Measurements from ENCODE around the gene NHS.

The NHS gene

GRCh38 chrX:17355976-17356375, 19.0 kb upstream of the NHS start:
- Histone ChIP-seq H3K4me3 (ENCODE audit: low read length) (no peak overlapping the region), H3K4me1 (ENCODE audit: control insufficient read depth, low read length) (no peaks in the 10 kb centered on the region), H3K9me3 (ENCODE audit: control insufficient read depth, insufficient read depth, low read length) (no peaks in the 10 kb centered on the region), H3K79me2 (ENCODE audit: control insufficient read depth, low read length) (no peaks in the 10 kb centered on the region), H3F3A (ENCODE audit: control insufficient read depth, insufficient read depth) (no peaks in the 10 kb centered on the region), H4K20me1 (ENCODE audit: control insufficient read depth, insufficient read depth, low read depth, low read length) (no peaks in the 10 kb centered on the region), H3K36me3 (ENCODE audit: control insufficient read depth, low read length) (no peaks in the 10 kb centered on the region), H3K27me3 (ENCODE audit: control insufficient read depth, low read length) (no peaks in the 10 kb centered on the region), H3K9me2 (replicated peaks; ENCODE audit: control insufficient read depth, low read length) (no peaks in the 10 kb centered on the region), H3K4me2 (ENCODE audit: low read length) (no peak overlapping the region), H3K27ac (ENCODE audit: low read depth, low read length) (no peak overlapping the region)
- TF ChIP-seq CTCF (IDR thresholded peaks at IDR 0.05; ENCODE audit: low read depth, low read length, poor library complexity, severe bottlenecking), result no peak
- TF ChIP-seq EZH2phosphoT487 (IDR thresholded peaks at IDR 0.05; ENCODE audit: borderline replicate concordance, low read length), result no peak

GRCh38 chrX:17359500-17359899, 15.5 kb upstream of the NHS start:
- Histone ChIP-seq H3K27me3 (ENCODE audit: control insufficient read depth, low read length) (no peaks in the 10 kb centered on the region), H4K20me1 (ENCODE audit: control insufficient read depth, insufficient read depth, low read depth, low read length) (no peaks in the 10 kb centered on the region), H3K4me2 (ENCODE audit: low read length) (no peak overlapping the region), H3F3A (ENCODE audit: control insufficient read depth, insufficient read depth) (no peaks in the 10 kb centered on the region), H3K27ac (ENCODE audit: low read depth, low read length) (no peak overlapping the region), H3K9me3 (ENCODE audit: control insufficient read depth, insufficient read depth, low read length) (no peaks in the 10 kb centered on the region), H3K4me3 (ENCODE audit: low read length) (no peak overlapping the region), H3K79me2 (ENCODE audit: control insufficient read depth, low read length) (no peaks in the 10 kb centered on the region), H3K36me3 (ENCODE audit: control insufficient read depth, low read length) (no peaks in the 10 kb centered on the region), H3K9me2 (replicated peaks; ENCODE audit: control insufficient read depth, low read length) (no peaks in the 10 kb centered on the region), H3K4me1 (ENCODE audit: control insufficient read depth, low read length) (no peaks in the 10 kb centered on the region)
- TF ChIP-seq CTCF (IDR thresholded peaks at IDR 0.05; ENCODE audit: low read depth, low read length, poor library complexity, severe bottlenecking) (no peak), EZH2phosphoT487 (IDR thresholded peaks at IDR 0.05; ENCODE audit: borderline replicate concordance, low read length) (no peak)

- H3K27ac ChIP-seq (ENCODE audit: low read depth, low read length), result no peak overlapping the region
- H3K27me3 ChIP-seq (ENCODE audit: control insufficient read depth, low read length), result no peaks in the 10 kb centered on the region
- no peaks in the 10 kb centered on the region for H3K36me3 ChIP-seq (ENCODE audit: control insufficient read depth, low read length)
- no peaks in the 10 kb centered on the region for H3K9me3 ChIP-seq (ENCODE audit: control insufficient read depth, insufficient read depth, low read length)
- TF ChIP-seq CTCF (IDR thresholded peaks at IDR 0.05; ENCODE audit: low read depth, low read length, poor library complexity, severe bottlenecking) (peak; percentile 49), EZH2phosphoT487 (IDR thresholded peaks at IDR 0.05; ENCODE audit: borderline replicate concordance, low read length) (no peak)
- no peaks in the 10 kb centered on the region for H3K9me2 ChIP-seq (replicated peaks; ENCODE audit: control insufficient read depth, low read length)
- H3K79me2 ChIP-seq (ENCODE audit: control insufficient read depth, low read length), result no peaks in the 10 kb centered on the region
- H4K20me1 ChIP-seq (ENCODE audit: control insufficient read depth, insufficient read depth, low read depth, low read length), result no peaks in the 10 kb centered on the region
- H3K4me1 ChIP-seq (ENCODE audit: control insufficient read depth, low read length), result no peaks in the 10 kb centered on the region
- H3K4me3 ChIP-seq (ENCODE audit: low read length), result no peak overlapping the region
- H3K4me2 ChIP-seq (ENCODE audit: low read length), result no peak overlapping the region
- H3F3A ChIP-seq (ENCODE audit: control insufficient read depth, insufficient read depth), result no peaks in the 10 kb centered on the region
Observed at GRCh38 chrX:17361620-17362019, 13.4 kb upstream of the NHS start.

GRCh38 chrX:17368002-17368401, 7.0 kb upstream of the NHS start:
- TF ChIP-seq CTCF (IDR thresholded peaks at IDR 0.05; ENCODE audit: low read depth, low read length, poor library complexity, severe bottlenecking), result no peak
- TF ChIP-seq EZH2phosphoT487 (IDR thresholded peaks at IDR 0.05; ENCODE audit: borderline replicate concordance, low read length), result no peak
- no peaks in the 10 kb centered on the region for H4K20me1 ChIP-seq (ENCODE audit: control insufficient read depth, insufficient read depth, low read depth, low read length)
- H3K4me1 ChIP-seq (ENCODE audit: control insufficient read depth, low read length), result no peaks in the 10 kb centered on the region
- no peak overlapping the region for H3K27ac ChIP-seq (ENCODE audit: low read depth, low read length)
- H3K79me2 ChIP-seq (ENCODE audit: control insufficient read depth, low read length), result no peaks in the 10 kb centered on the region
- no peaks in the 10 kb centered on the region for H3K9me2 ChIP-seq (replicated peaks; ENCODE audit: control insufficient read depth, low read length)
- H3K4me3 ChIP-seq (ENCODE audit: low read length), result no peak overlapping the region
- no peak overlapping the region for H3K4me2 ChIP-seq (ENCODE audit: low read length)
- no peaks in the 10 kb centered on the region for H3F3A ChIP-seq (ENCODE audit: control insufficient read depth, insufficient read depth)
- no peaks in the 10 kb centered on the region for H3K27me3 ChIP-seq (ENCODE audit: control insufficient read depth, low read length)
- H3K36me3 ChIP-seq (ENCODE audit: control insufficient read depth, low read length), result no peaks in the 10 kb centered on the region
- no peaks in the 10 kb centered on the region for H3K9me3 ChIP-seq (ENCODE audit: control insufficient read depth, insufficient read depth, low read length)

Data from DOHH2 (cell line).